SK-N-SH treated with all-trans-retinoic acid at 6 μM for 48 hours (cell line): ENCODE results near the gene DLG2.

ENCODE experiments used
- ISL1 ChIP-seq: fragments of 250-450 bp; sonication (Bioruptor Pico); IDR thresholded peaks from 2 replicates; pipeline ENCODE4 v2.1.2; 2022; ENCODE audit warnings: mild to moderate bottlenecking, moderate library complexity
- OSR1 ChIP-seq: fragments of 250-450 bp; sonication (Bioruptor Pico); IDR thresholded peaks from 2 replicates; pipeline ENCODE4 v1.8.0; 2022; ENCODE audit warnings: moderate library complexity, mild to moderate bottlenecking, inconsistent platforms
- PATZ1 ChIP-seq: fragments of 250-450 bp; sonication (Bioruptor Pico); IDR thresholded peaks from 2 replicates; pipeline ENCODE4 v1.8.0; 2020; ENCODE audit warnings: mild to moderate bottlenecking, moderate library complexity, borderline replicate concordance
- RARB ChIP-seq: fragments of 250-450 bp; sonication (Bioruptor Pico); IDR thresholded peaks from 2 replicates; pipeline ENCODE4 v1.8.0; 2021; ENCODE audit warnings: mild to moderate bottlenecking, moderate library complexity
- TOX ChIP-seq: fragments of 250-450 bp; sonication (Bioruptor Pico); IDR thresholded peaks from 2 replicates; pipeline ENCODE4 v1.8.0; 2021; ENCODE audit warnings: mild to moderate bottlenecking, moderate library complexity, borderline replicate concordance

- TF ChIP-seq RARB (CRISPR knock-in tag) (no peak), OSR1 (no peak), PATZ1 (no peak), TOX (CRISPR knock-in tag) (no peak), ISL1 (CRISPR knock-in tag) (no peak)
These were observed 1924.3 kb downstream of the DLG2 start for GRCh38 chr11:83702796-83703195.
